Stimulated activated CD4-positive, alpha-beta T cell treated with anti-CD3 and anti-CD28 coated beads, Interleukin-1b, Interleukin-23, amount 100 ng/mL, for 1 hour (primary cell): ENCODE results near the gene NADSYN1.

Experiments used
- DNase-seq, 2 donors: peaks; one replicate each; pipeline ENCODE4 v3.0.0-alpha.2; 2020; ENCODE audit warnings: low read depth in 2 of 2

The NADSYN1 gene

DNA sequence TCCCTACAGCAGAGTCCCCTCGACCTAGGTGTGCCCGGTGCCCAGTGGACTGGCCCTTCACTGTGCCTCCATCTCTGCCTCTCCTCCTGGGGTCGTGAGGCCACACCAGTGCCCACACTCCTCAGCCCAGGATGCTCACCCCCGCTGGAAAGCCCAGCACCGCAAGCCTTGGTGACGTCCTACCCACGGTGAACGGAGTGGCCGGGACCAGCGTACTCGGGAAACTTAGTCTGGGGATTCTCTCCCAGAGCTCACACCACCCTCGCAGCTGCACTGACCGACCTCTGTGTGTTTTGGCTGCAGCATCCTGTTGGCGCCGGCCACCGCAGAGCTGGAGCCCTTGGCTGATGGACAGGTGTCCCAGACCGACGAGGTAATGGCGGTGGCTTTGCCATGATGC, 38.5 kb downstream of the NADSYN1 start:
- DNase-seq: no peak

DNA sequence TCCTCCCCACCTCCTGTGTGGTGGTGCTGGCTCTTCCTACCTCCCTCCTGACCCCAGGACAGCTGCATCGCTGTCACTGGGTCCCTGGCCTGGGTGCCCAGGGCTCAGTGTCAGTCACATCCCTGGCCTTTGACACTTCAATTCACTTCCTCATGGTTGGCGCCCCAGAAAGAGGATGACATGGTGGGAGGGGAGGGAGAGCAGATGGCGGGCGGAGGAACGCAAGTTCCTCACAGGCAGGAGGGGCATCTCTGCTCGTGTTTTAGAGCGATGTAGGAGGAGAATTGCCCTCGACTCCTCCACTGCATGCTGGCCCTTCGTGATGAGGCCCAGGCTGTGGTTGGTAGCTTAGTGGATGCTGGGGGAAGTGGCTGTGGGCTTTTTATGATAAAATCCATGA, 38.9 kb downstream of the NADSYN1 start:
- no peak for DNase-seq

DNA sequence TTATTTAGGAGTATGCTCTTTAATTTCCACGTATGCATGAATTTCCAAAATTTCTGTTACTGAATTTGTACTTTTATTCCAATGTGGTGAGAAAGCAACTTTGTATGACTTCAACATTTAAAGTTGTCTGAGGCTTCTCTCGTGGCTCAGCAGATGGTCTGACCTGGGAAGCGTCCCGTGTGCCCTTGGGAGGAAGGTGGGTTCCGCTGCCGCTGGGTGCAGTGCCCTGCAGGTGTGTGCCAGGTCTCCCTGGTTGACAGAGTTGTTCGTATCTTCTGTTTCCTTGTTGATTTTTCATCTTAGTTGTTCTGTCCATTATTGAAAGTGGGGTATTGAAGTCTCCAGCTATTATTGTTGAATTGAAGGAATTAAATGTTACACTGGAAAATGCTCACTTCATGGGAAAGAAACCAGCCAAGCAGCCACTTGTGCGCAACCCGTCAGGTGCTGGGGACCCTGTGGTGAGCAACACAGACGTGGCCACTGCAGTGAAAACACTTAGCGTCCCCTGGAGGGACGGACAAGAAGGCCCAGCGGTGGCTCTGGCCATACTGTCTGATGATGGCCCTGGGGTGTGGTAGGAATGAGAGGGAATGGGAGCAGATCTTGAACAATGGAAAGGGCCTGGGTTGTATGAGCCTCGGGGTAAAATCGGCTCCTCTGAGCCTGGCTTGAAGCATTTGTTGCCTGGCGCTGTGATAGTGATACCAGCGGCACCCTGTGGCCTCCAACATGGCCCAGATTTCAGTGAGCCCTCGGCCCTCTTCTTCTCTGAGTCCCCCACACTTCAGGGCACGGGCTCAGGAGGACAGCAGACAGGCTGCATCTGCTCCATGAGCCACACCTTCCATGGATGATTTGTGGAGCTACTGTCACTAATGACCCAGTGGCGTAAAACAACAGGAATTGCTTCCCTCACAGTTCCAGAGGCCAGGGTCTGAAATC, 42.6 kb downstream of the NADSYN1 start:
- no peak for DNase-seq

DNA sequence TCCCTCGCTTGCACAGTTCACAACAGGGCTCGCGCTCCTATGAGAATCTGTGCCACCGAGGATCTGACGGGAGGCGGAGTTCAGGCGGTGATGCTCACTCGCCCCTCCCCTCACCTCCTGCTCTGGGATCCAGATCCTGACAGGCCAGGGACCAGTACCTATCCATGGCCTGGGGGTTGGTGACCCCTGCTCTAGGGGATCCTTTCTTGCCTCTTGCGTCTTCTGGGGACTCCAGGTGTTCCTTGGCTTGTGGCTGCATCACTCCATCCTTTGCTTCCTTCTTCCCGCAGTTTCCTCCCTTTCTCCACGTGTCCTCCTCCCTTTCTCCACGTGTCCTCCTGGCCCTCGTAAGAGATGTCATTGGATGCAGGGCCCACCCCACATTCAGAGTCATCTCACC, 43.4 kb downstream of the NADSYN1 start:
- DNase-seq: no peak

DNA sequence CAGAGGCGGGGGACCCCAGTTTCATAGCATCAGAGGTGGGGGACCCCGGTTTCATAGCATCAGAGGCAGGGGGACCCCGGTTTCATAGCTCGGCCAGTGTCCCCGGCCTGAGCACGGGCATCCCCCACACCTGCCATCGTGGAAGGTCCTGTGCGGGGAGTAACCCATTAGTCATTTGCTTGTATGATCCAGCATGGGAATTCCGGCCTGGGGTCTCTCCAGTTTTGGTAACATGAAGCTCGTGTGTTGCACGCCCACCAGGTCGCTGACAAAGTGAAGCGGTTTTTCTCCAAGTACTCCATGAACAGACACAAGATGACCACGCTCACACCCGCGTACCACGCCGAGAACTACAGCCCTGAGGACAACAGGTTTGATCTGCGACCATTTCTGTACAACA, 45.1 kb downstream of the NADSYN1 start:
- DNase-seq: no peak

DNA sequence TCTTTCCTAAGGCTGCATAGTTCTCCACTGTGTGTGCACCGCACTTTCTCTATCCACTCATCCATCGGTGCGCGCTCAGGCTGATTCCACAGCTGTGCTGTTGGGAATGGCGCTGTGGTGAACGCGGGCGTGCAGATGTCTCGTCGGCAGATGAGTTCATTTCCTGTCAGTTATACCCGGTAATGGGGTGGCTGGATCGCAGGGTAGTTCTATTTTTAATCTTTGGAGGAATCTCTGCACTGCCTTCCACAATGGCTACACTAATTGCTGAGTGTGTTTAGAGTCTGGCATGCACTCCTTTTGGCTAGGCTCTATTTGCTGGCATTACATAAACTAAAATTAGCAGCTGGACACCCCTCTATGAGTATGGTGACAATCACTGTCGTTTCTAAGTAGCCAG, 46.1 kb downstream of the NADSYN1 start:
- DNase-seq: no peak

DNA sequence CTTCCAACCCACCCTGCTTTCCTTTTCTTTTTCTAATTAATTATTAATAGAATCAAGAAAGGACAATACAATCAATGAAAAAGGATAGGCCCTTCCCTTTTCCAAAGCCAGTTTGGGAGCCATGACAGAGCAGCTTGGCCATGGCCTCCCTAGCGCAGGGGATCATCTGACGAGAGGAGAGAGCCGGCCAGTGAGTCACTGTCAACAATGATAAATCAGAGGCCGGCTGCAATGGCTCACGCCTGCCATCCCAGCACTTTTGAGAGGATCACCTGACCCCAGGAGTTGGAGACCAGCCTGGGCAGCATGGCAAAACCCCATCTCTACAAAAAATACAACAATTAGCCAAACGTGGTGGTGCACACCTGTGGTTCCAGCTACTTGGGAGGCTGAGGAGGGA, 46.5 kb downstream of the NADSYN1 start:
- no peak for DNase-seq

DNA sequence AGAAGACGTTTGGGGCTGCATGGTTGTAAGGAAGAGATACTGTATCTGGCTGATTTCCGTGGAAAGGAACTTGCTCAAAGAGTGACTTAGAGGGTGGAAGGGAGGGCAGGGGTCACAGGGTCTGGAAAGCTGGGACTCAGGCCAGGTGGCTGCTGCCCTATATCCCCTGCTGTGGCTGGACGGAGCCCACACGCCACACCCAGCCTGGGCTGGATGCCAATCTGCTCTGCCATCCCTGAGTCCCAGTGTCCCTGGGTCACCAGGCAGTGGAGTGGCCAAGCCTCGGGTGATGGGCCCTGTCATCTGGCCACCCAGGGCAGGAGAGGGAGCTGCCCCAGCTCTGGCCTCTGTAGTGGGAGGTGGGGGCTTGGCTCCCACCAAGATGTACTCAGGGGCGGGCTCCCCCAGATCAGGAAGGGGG, 47.6 kb downstream of the NADSYN1 start:
- no peak for DNase-seq

DNA sequence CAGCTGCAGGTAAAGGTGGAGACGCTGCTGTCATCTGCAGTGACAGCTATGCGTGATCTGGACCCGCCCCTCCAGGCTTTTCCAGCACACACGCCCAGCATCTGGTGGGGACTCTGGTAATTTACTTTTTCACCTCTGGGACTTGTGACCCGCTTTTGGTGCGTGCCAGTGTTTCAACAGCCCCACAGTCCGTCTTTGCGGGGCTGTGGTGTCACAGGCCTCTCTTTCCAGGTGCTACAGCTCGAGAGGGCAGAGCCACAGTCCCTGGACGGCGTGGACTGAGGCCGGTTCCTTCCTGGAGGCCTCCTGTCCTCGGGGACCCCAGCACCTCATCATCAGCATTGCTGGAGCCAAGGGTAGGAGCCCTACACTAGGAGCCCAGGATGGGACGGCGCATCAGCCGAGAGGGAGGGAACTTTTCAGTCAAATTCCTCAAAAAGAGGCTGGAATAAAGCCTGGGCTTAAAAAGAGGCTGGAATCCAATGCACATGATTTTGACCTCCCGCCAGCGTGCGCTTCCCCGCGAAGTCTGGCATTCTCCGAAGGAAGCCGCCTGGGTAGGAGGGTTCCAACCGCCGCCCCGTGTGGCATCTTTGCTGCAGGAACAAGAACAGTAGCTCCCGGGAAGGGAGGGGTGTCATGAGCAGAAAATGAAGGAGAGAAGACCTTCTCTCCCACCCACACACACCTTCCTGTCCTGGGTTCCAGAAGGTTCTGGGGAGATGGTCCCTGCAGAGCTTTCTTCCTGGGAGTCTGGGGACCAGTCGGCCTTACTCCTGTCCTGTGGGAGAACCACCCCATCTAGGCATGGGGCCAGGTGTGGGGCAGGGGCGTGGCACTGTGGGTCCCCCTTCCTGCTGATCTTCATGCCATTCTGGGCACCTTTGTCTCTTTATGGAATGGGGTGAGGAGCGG, 48.3 kb downstream of the NADSYN1 start:
- no peak for DNase-seq

DNA sequence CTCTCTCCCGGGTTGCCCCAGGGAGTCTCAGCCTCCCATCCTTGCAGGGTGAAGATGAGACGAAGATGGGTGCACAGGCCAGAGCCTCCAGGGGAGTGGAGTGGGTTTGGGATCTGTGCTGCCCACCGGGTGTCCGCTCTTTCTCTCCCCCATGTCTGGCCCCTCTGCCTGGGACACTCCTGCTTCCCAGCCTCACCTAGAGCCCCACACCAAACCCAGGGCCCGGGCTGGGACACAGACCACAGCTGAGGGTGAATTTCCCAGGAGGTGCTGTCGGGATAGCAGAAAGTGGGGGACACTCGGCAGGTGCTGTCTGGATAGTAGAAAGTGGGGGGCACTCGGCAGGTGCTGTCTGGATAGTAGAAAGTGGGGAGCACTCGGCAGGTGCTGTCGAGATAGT, 49.0 kb downstream of the NADSYN1 start:
- no peak for DNase-seq

DNA sequence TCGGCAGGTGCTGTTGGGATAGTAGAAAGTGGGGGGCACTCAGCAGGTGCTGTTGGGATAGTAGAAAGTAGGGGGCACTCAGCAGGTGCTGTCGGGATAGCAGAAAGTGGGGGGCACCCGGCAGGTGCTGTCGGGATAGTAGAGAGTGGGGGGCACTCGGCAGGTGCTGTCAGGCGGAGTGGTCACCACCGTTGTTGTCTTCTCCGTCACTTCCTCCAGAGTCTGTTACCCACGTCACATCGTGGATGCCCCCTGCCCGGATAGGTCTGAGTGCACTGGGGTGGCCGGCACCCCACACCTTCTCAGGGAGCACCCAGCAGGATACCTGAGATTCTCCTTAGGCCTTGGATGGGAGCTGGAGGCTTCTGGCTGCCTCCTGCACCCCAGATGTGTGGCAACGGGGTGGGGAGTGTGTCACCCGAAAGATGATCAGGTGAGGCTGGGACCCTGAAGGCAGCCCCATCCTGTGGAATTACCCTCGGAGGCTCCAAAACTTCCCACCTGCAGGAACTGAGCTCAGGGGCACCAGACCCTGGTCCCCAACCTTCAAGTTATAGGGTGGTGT, 50.0 kb downstream of the NADSYN1 start:
- DNase-seq: no peak

DNA sequence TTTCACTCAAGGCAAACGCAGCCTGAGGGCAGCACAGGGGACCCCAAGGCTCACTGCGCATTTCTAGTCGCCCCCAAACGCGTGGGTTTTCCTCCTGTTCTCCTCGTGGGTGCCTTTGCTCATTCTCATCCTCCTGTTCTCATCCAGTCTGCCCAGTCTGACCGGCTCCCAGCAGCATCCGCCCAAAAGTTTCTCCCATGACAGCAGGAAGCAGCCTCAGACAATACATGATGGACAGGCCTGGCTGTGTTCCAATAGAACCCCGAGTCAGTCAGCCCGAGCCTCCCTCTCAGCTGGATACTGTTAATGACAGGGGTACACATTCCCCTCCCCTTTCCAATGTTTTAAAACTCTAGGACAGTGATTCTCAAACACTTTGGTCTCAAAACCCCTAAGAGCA, 51.5 kb downstream of the NADSYN1 start:
- no peak for DNase-seq

DNA sequence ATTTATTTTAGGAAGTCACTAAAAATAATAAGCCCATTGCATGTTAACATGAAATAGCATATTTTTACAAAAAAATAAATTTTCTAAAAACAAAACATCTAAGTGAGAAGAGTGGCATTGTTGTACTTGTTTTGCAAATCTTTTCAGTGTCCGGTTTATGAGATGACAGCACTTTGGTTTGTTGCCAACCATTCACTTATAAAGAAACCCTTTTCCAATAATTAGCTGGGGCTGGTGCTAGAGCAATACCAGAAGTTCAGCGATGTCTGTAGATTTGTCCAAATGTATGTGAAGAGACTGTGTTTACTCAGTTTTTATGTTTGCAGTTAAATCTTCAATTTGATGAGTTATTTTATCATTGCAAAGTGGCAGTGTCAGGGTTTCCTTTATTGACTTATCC, 52.0 kb downstream of the NADSYN1 start:
- no peak for DNase-seq

DNA sequence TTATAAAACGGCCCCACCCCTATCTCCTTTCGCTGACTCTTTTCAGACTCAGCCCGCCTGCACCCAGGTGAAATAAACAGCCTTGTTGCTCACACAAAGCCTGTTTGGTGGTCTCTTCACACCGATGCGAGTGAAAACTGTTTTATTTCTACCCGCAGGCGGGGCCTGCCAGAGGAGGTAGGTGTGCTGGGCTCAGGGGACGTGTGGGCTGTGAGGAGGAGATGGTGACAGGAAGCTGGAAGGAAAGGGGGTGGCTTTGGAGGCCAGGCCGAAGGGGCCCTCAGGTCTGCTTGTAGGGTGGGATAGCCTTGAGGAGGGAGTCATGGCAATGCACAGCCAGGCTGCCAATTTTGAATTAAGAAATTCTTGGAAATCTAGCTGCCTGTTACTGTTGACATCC, 52.8 kb downstream of the NADSYN1 start:
- no peak for DNase-seq

DNA sequence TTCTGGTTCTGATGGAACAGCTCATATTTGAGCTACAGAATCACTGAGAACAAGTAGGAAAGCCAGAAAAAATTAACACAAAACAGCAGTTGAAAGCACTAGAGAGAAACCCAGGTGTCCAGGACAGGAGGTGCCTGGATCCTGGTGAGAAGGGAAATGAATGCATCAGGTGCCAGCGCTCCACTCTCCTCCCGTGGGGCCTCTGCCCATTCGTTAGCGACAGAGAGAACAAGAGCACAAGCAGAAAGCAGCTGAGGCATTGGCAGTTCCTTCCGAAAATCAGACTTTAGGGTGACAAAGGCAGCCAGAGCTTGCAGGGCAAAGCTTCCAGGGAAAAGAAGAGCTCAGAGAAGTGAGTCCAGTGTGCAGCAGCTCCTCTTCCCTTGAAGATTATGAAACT, 54.1 kb downstream of the NADSYN1 start:
- no peak for DNase-seq

DNA sequence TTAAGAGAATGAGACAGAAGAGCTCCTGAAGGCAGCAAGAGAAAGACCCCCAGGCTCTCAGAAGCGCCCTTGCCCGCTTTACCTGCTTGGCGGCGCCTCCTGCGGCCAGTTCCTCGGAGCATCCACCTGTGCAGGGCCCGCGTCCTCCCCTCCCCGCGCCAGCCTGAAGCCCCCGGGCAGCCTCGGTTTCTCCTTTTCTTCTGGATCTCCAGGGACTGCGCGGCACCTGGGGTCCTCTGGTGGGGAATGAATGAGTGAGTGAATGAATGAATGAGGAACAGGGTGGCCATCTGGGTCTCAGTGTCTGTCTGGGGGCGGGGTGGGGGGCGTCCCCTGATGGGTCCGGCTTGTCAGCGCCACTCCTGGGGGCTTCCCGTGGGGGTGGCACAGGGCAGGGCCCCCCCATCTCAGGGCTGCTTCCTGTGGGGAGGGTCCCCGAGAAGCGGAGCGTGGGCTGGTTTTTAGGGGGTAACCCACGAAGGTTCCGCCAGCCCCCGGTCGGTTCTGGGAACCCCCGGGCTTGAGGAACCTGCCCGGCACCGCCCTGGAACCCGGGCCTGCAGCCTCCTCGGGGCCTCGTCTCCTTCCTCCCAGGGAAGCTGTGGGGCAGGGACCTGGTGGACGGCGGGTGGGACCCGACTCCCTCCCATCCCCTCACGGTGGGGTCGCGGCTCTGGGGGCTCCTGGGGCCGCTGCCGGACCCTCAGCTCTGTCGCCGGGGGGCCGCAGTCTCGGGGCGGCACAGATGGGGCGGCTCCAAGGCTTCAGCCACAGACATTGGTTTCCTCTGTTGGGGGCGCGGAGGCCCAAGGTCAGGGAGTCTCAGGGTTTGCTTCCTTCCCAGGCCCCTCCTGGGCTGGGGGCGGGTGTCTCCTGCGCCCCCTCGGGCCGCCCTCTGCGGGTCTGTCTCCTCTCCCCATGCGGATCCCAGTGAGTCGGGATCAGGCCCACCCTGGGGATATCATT, 65.8 kb downstream of the NADSYN1 start:
- DNase-seq: no peak

DNA sequence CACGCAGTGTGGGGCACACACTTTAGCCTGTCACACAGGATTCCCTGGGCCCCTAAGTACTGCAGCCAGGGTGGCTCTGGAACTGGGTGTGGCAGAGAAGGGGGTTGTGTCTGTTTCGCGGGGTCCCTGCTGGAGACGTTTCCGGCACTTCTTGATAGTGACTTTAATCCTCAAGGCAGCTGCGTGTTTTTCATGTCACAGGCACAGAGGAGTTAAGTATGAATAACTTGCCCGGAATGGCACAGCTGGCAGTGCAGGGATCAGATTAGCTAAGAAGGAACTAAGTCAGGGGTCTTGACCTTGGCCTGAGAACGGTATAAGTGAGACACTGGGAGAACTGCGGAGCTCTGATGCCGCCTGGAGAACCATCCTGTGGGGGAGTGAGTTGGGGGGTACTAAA, 66.5 kb downstream of the NADSYN1 start:
- DNase-seq: no peak

DNA sequence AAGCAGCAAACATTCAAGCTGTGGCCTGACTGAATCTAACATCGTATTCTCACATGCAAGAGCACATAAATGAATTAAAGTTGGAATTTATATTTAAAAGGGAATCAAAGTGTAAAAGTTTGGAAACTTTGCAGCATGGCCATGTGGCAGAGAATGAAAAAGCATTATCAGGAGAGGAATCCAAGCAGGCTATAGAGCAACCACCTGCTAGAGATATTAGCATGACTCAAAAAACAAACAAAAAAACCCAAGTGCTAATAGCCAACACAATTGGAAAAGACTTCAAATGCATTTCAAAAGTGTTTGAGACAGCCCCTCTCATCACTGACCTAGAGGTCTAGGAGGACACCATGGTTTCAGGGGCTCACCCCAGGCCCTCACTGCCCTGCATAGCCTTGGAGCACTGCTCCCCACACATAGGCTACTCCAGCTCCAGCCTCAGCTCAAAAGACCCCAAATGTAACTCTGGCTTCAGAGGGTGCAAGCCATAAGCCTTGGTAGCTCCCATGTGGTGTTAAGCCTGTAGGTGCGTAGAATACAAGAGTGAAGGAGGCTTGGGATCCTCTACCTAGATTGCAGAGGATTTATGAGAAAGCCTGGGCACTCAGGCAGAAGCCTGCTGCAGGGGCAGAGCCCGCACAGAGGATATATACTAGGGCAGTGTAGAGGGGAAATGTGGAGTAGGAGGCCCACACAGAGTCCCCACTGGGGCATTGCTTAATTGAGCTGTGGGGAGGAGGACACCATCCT, 72.4 kb downstream of the NADSYN1 start:
- DNase-seq: no peak

DNA sequence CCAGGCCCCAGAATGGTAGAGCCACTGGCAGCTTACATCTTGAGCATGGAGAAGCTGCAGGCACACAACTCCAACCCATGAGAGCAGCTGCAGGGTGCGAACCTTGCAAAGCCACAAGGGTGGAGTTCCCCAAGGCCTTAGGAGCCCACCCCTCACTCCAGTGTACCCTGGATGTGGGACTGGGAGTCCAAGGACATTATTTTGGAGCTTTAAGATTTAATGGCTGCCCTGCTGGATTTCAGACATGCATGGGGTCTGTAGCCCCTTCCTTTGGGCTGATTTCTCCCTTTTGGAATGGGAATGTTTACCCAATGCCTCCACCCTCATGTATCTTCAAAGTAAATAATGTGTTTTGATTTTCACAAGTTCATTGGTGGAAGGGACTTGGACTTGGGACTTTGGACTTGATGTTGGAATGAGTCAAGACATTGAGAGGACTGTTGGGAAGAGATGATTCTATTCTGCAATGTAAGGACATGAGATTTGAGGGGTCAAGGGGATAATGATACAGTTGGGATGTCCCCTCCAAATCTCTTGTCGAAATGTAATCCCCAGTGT, 73.0 kb downstream of the NADSYN1 start:
- no peak for DNase-seq
